GM19467 (cell line): Measurements from ENCODE around the gene C1orf21.

Experiments used
- ATAC-seq: cut with Tn5 transposase; IDR thresholded peaks from one replicate; pipeline ENCODE4 v1.9.1; 2021; ENCODE audit warnings: mild to moderate bottlenecking, moderate library complexity; ENCODE audit not compliant: unreplicated experiment

The C1orf21 gene

DNA sequence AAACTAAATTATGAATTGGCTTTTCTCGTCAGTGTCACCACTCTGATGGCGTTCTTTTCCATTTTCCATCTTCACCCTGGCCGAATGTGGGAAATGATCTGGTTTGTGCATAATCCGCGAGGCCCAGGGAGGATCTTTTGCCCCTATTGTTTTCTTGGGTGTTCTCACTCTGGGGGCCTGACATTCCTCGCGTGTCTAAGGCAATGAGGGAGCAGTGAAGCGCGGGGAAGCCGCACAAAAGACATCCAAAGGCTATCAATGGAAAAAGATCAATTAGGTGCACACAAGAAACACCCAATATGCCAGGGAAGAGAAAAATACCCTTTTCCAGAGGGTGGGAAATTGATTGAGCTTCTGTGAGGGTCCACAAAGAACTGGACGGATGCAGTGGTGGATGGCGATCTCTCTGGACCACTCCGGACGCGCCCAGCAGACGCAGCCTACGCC is 941 bp upstream of the C1orf21 start:
- no peak for ATAC-seq

DNA sequence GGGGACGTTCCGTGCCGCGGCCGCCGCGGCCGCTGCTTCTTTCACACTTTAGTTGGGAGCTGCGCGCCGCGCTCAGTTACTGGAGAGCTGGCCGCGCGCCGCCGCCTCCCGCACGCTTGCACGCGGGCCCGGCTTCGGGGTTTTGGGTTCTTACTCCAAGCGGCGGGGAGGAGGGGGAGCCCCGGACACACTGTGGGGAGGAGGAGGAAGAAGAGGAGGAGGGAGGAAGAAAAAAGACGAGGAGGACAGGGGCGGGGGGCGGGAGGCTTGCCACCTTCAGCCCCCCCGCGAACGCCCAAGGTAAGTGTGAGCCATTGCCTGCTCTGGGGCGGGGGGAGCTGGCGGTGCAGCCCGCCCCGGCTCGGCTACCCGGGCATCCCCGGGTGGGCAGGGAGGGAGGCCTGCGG is 243 bp downstream of the C1orf21 start:
- no peak for ATAC-seq

DNA sequence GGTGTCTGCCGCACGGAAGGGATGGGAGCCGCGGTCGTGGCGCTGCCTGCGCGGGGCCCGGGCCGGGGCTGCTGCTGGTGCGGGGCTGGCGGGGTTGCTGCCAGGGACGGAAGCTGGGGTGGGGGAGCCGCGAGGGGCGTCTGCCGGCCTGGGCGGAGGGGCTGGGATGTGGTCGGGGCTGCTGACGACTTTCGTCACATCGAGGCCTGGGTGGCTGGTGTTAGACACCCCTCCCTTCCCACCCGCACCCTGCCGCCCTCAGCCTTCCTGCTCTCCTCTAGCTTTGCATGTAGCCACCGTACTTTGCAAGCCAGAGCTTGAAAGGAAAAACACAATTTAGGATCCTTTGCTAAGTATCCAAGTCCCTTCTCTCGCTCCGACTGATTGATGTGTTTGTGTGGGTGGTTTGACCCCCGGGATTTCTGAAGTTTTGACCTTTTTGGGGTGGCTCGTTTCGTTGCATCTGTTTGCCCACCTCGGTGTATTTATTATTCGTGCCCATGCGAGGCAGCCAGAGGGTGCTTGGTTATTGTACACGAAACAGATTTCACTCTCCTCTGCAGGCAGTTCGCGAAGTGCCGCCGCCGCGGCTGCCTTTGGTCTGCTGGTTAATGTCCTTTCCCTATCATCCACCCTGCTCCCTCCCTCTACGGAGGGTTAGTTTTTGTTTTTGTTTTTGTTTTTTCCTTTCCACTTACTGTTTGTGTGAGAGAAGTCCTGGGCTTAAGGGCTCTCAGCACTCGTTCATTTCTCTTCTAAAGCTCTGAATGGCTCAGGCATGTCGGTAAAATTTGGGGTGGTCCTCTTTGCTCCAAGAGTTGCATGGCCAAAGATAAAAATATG is 868 bp downstream of the C1orf21 start:
- ATAC-seq = no peak

DNA sequence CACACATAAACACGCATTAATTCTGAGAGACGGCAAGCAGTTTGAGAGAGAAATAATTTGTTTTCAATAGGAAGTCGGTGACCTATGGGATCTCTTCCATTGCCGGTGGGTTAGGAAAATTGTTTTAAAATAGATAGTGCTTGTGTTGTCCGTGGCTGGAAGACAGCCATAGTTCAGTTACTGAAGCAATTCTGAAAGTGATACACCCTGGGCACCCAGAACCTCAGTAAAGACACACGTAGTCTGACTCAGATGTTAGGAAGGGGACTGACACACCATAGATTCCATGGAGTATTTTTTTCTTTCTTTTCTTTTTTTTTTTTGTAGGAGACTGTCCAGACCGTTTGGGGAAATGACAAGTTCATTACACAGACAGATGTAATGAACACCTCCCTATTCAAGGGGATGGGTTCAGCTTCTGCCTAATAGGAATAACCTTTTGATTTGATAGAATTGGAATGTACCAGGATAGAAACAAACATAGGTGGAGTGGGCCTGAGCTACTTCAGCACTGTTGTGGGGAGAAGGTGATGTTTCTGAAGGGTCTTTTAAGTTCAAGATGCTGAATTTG is 1.6 kb downstream of the C1orf21 start:
- no peak for ATAC-seq

DNA sequence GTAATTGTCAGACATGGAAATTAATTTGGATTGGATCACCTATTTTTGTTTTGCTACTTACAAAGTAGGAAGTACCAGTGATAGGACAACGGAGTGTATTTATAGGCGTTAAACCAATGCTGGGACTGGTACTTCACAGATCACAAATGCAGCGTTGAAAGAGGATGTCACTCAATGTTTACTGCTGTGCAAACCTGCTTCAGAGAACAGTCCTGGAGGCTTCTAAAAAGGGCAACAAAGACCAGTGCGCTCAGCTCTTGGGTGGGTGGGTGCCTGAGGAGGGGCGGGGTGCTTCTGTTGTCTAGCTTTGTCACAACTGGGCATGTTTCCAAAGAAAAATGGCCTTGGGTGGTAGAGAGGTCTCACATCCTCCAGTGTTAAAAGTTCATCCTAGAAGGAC is 2.1 kb downstream of the C1orf21 start:
- no peak for ATAC-seq

DNA sequence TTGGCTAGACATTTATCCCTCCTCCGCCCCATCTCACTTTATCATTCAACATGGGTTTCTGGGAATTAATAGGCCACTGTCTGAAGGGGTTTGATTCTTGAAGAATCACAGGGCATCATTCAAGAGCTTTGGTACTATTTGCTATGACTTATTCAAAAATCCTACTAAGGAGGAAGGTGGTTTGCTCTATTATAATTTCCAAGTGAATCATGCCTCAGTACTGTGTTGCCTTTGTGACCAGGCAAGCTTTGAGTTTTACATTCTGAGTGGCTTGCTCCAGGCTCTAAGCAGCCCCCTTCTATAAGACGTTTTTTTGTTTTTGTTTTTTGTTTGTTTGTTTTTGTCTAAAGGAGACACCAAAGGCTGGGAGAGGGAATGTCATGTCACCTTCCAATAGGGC is 2.6 kb downstream of the C1orf21 start:
- ATAC-seq = no peak

DNA sequence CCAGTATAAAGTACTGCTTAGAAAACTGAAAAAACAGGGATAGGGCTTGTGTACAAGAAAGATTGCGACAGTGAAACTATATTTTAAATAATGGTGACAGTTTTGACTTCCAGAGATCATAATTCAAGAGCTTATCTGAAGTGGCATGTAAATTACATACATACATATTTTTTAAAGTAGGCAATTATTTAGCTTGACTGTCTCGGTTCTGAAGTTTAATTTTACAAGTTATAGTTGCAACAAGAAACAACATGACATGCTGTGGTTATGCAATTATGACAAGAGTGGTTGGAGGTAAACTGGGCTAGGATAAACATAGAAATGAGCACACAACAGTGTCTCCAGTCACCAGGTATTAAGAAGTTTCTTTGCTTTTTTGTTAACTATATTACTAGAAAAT is 4.1 kb downstream of the C1orf21 start:
- ATAC-seq = no peak

DNA sequence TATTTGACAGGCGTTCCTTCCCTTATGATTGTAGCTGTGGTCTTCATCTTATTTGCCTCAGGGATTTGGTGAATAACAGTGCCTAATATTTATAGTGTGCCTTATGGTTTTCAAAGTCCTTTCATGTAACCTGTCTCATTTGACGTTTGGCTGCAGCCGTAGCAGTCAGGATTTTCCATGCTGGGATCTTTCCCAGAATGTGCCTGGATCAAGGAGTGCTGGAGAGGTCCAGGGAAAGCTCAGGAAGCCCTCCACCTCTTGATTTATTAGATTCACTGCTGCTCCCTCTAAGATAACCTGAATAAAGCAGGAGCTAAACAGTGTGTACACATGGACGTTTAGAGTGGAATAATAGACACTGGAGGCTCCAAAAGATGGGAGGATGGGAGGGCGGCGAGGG is 5.2 kb downstream of the C1orf21 start:
- no peak for ATAC-seq

DNA sequence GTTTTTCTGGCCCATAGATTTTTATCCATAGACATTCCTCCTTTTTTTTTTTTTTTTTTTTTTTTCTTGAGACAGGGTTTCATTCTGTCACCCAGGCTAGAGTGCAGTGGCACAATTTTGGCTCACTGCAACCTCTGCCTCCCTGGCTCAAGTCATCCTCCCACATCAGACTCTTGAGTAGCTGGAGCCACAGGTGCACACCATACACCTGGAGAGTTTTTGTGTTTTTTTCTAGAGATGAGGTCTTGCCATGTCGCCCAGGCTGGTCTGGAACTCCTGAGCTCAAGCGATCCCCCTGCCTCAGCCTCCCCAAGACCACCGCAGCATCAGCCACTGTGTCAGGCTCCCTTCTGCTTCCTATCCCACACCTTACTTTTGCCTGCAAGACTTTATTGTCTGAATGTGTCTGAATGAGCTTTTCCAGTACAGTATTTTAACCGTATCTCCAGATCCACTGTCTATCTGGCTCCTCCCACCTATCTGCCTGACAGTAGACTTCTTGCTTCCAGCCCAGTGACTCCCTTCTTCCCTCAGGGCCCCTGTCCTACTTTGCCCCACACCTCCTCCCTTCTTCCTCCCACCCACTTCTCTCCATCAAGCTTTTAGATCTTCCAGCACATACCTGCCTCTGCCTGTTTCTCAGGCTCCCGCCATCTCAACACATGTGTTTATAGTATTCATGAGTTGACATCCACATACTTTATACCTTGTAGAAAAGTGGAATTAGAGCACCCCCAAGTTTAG is 6.1 kb downstream of the C1orf21 start:
- no peak for ATAC-seq

DNA sequence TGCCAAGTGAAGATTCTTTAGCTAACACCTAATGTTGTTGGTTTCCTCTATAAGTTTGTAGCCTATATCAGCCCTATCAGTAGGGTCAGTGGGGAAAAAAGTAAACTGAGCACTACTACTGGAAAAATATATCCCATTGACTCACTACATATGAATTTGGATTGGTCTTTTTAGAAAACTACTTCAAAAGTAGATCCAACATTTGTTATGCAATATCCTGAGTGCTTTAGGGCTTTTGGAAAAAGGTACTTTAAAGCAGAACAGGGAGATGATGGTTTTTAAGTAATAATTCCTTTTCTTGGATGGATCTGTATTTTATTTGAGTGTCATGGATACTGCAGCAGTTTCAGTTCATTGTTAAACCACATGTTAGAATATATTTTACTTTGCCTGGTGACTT is 7.1 kb downstream of the C1orf21 start:
- no peak for ATAC-seq

DNA sequence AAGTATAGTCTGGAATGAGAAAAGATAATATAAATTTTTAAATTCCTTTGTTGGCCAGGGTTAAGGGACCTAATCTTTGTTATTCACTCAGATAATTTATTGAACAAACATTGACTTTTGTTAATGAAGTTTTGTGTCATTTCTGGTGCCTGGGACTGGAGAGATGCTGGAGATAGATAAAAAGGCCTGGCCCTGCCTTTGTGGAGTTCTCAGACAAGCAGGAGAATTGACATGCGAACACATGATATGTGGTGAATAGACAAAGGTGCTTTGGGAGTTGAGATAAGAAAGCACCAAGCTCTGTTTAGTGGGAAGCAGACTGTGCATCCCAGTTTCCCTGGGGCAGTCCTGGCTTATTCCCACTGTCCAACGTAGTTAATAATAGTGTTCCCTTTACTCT is 8.5 kb downstream of the C1orf21 start:
- no peak for ATAC-seq

DNA sequence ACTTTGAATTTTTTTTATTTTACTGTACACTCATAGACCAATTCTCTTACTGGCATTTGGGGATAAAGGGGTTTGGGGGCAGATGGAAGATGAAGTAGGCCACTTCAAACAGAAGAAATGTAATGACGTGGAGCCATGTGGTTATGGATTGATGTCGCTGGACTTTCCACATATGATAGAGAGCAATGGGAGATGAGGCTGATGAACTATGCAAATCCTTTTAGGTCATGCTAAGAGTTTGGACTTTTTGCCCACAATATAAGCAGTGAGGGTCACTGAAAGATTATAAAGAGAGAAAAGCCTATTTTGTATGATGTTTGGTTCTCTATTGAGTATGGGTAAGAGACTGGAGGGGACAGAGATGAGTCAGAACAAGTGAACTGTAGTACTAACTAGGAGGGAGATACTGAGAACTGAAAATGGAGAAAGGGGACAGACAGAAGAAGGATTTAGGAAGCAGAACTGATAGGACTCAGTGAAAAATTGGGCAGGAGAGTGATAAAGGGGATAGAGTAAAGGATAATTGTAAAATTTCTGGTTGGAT is 9.2 kb downstream of the C1orf21 start:
- no peak for ATAC-seq

DNA sequence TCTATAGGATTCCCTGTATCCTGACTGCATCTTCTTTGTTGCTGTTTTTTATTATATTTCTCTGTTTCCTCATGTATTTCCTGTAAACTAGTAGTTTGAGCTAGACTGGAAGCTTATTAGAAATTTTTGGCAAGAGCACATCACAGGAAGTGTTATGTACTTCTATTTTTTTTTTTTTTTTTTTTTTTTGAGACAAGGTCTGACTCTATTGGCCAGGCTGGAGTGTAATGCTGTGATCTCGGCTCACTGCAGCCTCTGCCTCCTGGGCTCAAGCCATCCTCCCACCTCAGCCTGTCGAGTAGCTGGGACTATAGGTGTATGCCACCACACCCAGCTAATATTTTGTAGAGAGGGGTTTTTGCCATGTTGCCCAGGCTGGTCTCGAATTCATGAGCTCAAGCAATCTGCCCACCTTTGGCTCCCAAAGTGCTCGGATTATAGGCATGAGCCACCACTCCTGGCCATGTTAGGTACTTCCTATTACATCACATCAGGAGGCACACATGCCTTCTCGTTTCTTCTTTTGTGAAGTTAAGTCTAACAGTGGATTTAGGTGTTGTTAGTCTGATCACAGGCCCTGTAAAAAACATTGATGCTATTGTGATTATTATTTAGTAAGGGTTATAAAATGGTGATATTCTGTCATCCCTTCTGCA is 12.5 kb downstream of the C1orf21 start:
- ATAC-seq = no peak

DNA sequence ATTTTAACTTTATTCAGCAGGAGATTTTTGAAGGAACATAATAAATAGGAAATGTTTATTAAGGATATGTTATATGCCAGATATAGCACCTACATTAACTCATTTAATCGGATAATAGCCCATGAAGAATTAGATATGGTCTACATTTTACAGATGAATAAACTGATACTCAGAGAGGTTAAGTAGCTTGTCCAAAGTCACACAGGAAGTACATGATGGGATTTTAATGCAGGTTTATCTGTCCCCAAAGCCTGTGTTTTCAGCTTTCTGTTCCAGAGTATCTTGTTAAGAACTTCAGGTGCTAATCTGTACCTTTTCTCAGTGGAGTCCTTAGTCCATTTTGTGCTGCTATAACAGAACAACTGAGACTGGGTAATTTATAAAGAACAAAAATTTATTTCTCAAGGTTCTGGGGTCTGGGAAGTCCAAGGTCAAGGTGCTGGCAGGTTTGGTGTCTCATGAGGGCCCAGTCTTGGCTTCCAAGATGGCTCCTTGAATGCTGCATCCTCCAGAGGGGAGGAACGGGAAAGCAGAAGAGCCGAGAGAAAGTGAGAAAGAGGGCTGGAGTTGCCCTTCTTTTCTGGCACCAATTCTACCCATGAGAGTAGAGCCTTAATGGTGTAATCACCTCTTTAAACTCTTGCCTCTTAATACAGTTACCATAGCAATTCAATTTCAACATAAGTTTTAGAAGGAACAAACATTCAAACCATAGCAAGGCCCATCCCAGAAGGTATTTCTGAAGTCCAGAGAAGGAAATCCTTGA is 17.3 kb downstream of the C1orf21 start:
- no peak for ATAC-seq

DNA sequence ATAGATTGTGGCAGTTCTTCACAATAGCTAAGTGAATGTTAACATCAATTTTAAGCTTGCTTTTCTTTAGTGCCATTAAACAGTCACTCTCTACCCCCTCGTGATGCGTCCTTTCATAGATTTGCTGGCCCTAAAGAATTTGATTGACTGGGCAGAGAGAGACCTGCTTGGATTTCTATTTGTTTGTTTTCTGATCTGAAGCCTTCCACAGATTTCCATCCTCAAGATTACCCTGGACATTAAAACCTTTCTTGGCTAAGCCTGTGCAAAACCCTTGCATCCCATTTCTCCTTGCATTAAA is 17.8 kb downstream of the C1orf21 start:
- no peak for ATAC-seq

DNA sequence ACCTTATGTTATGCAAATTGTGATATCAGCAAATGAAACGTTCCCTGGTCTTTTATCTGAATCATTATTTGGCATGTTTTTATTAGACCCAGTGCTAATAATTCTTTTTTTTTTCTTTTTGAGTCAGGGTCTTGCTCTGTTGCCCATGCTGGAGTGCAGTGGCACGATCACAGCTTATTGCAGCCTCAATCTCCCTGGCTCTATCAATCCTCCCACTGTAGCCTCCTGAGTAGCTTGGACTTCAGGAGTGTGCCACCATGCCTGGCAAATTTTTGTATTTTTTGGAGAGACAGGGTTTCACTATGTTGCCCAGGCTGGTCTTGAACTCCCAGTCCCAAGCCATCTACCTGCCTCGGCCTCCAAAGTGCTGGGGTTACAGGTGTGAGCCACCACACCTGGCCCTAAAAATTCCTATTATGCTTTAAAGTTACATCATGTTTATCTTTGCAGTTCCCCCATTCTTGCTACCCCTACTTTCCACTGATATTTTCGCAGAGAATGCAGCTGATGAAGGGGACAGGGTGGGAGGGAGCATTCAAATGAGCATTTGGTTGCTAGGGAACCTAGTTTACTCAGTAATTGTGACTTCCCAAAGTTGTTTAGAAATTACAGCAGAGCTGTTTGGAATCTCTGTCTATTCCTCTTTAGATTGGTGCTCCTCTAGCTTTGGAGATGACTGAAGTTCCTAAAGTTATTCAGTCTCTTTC is 18.4 kb downstream of the C1orf21 start:
- no peak for ATAC-seq

DNA sequence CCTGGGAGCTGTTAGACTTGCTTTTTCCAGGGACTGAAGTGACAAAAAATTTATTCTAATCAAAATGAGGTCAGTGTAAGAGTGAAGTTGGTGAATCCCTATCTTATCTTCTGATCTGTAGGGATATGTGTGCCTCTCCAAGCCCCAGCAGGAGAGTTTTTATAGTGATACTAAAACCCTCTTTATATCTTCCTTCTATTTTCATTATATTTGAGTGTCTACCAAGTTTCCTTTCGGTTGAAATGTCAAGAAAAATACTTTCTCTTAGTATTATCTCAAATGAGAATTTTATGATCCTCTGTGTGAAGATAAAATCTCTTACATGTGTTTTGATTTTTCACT is 18.9 kb downstream of the C1orf21 start:
- ATAC-seq = no peak

DNA sequence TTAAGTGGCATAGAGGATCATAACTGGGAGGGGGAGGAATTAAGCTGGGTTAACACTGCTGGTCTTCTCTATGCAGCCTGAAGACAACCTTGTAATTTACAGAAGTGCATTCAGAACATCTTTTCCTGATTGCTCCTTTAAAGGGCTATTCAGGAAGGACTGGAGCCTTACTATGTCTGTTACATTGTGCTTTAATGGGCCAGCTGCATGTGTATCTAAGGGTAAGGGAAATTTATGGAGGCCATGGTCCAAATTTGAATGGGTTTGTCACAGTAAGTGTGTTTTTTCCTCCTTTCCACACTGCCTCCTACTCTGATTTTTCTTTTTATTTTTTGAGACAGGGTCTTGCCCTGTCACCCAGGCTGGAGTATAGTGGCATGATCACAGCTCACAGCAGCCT is 19.6 kb downstream of the C1orf21 start:
- no peak for ATAC-seq

DNA sequence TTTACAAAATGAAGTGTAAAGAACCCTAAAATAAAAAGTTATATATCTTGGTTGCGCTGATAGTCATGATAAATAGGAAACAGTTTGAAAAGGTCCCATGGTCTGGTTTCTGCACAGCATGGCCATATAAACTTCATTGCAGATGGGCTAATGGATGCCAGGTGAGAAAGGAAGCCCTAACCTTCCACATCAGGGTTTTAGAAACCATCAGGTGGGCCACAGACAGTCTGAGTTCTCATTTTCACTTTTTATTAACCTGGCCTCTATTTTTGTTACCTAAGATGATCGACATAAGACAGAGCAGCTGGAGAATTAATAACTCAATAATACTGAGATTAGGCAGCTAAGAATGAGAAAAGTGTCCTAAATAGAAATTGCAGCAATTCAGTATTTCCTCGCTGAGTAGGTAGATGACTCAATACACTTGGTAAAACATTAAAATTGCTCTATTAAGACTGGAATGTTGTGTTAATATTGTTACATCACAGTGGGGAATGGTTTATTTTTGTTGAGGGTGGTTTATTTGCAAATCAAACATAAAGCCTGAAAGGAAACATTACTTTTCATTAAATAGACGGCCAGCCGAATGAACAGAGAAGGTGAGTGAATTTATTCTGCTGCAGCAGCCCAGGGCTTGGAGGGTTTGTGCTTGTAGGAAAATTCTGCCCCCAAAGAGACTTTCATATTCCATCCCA is 21.1 kb downstream of the C1orf21 start:
- ATAC-seq = no peak

DNA sequence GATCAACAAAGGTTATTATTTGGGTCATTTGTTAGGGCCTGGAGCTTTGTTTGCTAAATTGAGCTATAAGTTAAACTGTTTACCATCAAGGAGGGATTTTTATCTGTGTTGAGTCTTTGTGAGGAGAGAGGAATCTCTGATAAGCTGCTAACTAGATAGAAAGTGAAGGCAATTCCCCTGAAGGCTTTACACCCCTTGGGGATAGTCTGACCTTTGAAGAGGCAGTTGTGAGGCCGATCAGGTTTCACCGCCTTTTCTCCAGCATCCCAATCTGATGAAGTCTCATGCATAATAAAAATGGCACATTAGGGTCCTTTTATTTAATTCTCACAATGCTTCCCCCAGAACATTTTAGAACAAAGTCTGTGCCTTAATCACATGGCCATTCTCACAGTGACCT is 21.8 kb downstream of the C1orf21 start:
- ATAC-seq = no peak
